CD1c-positive myeloid dendritic cell (primary cell): ENCODE results near the gene RASD1.

Source experiments
- DNase-seq: peaks from one replicate; pipeline ENCODE4 v3.0.0-alpha.2; 2016; ENCODE audit errors: extremely low spot score

The RASD1 gene

DNA sequence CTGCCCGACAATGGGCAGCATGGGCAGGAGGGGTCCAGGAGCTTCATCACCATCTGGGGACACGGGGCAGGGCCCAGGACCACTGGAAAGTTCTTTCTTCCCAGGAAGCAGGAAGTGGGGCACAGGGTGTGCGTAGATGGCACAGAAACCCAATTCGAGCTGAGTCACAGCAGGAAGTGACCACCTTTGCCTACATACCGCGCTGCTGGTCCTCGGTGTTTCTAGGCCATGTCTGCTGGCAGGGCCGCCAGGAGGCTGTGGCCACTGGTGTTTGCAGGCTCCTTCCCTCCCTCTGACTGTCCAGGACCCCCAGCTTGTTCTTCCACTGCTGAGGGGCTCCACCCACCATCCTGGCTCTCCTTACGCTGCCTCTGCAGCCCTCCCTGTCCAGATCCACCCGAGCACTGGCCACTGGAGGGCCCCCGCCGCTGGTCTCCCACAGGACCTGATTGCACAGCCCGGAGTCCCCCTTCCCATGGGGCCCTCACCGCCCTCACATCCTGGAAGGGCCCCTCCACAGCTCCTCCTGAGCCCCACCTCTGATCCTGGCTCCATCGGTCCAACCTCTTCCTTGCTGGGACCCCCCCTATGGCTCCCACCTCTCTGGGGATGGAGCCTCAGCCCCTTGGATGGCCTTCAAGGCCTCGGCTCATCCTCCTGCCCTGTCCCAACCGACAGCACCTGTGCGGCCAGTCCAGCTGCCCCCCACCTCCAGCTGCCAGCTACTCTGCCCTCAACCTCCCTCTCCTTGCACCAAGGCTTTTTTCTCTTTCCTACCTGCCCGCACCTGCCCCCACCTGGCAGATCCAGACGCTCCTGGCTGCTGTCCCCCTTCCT is 14.5 kb upstream of the RASD1 start:
- DNase-seq: peak; percentile 7

DNA sequence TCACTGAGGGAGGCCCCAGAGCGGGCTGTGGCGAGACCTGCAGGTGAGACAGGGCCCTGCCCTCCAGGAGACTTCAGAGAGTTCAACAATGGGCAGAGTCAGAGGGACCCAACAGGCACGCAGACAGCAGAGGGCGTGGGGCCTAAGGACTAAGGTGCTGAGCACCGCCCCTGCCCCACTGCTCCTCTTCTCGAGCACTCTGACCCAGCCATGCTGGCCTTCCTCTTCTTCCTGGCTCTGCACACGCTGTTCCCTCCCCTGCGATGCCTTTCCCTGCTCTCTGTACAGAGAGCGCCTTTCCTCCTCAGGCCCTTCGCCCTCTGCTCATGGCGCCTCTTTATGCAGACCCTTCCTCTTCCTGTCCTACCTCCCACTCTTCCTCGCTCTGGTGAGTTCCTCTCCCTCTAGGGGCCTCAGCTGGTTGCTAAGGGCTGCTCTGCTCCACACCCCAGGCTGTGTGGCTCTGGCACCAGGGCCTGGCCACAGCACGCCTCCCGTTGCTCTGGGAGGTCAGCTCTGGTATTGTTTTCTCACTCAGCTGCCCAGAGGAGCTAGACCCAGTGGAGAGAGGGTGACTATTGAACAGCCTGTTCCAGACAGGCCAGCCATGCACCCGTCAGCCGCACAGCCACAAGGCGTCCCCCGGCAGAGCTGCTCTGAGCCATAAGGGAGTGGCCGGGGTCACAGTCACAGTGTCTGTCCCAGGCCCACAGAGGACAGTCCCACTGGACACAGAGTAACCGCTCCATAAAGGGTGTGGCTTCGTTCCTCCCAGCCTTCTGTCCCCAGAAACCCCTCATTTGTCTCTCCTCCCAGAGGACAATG is 13.6 kb upstream of the RASD1 start:
- no peak for DNase-seq

DNA sequence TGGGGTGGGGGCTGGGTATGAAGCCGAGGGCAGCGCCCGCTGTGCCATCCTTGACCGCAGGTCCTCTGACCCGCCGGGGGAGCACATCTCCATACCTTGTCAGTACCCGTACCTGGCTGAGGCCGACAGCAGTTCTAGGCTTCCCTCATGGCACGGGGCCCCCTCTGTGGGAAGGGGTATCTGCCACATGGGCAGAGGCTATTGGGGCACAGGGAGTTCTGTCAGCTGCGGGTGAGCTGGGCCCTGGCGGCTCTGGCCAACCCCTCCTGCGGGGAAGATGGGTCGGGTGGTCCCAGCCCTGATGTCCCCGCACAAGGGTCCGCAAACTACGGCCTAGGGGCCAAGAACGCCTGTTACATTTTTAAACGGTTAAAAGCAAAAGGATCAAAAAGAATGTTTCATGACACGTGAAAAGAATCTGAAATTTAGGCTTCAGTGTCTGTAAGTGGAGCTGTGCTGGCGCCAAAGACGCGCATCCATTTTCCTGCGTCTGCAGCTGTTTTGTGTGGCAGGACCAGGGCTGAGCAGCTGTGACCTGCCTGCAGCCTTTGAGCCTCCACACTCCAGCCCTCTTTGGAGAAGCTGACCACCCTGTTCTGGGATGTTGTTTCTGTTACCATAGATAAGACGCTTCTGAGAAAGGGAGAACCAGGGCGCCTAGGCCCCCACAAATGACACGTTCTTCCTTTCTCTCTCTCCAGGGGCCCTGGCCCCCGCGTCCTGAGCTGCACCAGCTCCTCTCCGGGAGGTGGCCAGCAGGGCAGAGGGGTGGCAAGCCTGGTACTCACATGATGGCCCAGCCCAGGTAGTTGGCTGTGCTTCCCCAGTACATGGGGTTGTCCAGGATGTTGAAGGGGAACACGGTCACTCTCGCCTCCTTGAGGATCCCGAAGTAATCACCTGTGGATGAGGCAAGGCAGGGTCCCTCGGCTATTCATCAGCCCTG is 12.7 kb upstream of the RASD1 start:
- DNase-seq: no peak

DNA sequence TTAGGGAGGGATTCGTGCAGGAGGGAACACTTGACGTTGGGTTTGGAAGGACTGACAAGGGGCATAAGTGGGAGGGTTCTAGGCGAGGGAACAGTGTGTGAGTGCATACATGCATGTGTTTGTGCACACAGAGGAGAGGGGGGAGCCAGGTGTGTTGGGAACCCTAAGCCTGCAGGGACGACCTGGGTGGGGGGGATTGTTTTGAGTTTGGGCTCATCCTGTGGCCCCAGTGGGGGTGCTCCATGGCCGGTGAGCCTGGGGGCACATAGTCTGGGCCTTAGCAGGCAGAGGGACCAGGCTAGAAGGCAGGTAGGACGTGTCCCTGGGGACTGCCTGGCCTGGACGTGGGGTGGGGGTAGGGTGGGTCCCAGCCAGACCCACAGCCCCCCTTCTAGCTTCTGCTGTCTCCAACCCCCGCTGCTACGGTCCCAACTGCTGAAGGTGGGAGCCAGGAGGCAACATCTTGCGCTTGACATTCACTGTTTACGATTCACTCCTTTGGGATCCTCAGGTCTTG is 11.9 kb upstream of the RASD1 start:
- no peak for DNase-seq

DNA sequence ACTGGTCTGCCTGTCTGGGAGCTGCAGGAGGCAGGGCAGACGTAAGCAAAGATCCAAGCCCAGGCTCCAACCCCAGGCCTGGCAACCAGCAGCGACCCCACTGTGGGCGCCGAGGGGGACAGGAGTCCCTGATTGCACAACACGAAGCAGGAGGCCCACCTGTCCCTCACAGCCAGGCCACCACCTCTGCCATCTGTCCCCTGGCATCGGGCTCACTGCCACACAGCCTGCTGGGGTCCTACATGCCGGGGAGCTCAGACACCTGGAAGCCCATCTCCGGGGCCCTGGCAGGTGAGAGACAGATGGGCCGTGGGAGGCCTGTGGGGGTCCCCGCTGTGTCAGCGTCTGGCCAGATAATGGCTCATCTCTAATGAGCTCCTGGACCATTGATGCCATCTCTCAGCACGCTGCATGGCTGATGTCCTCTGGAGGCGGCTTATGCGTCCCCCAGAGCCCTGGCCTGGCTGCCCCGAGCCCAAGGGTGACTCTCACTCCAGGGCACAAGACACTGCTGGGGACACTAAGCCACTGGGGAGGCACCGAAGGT is 11.3 kb upstream of the RASD1 start:
- no peak for DNase-seq

DNA sequence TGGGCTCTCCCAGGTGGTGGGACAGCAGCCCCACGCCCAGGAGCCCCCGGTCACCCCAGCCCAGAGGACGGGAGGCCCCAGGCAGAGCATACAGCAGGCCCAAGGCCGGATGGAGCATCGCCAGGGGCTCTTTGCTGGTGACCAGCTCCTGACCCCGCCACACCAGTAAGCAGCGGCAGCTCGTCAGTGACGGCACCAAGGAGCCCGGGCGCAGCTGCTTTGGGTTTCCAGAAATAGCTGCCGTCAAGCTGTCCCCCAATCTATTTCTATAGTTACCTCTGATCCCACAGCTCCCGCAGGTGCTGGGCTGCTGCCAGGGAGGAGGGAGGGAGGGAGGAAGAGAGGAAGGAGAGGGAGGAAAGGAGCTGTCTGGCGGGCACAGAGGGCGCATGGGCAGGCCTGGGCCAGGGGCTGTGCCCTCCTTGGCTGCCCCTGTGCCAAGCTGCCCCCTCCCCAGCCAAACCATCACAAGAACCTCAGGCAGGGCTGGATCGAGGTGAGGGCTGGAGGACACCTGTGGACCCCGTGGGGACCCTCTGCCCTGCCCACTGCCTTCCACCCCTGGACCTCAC is 10.8 kb upstream of the RASD1 start:
- DNase-seq: no peak

DNA sequence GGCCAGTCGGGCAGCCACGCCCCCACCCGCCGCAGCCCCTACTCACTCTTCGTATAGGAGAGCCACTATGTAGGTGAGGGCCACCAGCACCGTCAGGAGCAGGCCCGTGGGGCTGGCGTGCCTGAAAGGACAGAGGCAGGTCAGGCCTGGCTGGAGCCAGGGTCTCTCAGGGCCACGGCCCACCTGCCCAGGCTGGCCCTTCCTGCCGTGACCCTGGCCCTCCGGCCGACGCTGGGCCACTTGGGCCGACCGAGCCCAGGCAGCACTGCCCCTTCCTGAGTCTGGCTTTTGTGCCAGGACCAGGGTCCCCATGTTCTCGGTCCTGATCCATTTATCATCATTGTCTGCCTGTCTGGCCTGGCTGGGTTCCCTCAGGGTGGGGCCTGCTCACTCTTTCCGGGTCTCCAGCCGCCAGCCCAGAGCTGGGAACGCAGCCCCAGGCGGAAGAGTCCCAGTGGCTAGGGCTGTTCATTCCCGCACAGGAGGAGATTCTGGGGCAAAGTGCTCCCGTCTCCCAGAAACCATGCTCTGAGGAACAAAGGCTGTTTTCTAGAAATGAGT is 10.1 kb upstream of the RASD1 start:
- no peak for DNase-seq

DNA sequence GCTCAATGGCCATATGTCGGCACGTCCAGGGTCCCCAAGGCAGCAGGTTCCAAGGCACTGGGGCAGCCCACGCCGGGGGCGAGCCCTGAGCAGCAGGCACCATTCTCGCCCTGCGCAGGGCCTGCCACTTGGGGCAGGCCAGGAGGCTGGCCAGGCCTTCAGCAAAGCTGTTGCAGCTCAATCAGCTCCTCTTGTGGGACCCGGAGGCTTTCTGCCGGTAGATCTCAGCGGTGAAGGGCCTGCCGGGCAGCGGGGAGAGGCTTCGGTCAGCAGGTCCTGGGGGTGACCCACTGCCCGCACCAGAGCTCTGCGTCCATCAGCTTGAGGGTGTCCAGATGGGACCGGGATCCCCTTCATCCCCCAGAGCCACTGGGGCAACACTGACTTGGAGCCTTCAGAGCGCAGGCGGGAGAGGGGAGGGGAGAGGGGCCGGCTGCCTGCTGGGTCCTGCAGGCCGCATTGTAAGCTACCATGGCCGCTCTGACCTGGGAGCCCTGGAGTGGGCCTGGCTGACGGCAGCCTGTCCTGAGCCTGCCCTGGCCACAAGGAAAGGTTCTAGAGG is 9.5 kb upstream of the RASD1 start:
- no peak for DNase-seq

DNA sequence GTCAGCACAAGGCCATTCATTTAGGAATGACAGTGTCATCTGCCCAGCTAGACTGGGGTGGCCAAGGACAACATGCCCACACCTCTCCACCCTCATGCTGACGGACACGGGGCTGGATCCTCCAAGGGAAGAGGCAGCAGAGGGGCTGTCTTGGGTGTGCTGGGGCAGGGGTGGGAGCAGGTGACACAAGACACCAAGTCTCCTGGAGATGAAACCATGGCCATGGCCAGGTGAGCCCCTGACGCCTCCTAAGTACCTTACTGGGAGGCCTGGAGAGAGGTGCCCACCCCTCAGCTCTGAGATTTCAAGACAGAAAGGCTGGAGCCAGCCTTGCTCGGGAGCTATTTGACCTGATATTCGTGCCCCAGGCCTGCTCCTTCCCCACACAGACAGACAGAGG is 9.0 kb upstream of the RASD1 start:
- DNase-seq: no peak

DNA sequence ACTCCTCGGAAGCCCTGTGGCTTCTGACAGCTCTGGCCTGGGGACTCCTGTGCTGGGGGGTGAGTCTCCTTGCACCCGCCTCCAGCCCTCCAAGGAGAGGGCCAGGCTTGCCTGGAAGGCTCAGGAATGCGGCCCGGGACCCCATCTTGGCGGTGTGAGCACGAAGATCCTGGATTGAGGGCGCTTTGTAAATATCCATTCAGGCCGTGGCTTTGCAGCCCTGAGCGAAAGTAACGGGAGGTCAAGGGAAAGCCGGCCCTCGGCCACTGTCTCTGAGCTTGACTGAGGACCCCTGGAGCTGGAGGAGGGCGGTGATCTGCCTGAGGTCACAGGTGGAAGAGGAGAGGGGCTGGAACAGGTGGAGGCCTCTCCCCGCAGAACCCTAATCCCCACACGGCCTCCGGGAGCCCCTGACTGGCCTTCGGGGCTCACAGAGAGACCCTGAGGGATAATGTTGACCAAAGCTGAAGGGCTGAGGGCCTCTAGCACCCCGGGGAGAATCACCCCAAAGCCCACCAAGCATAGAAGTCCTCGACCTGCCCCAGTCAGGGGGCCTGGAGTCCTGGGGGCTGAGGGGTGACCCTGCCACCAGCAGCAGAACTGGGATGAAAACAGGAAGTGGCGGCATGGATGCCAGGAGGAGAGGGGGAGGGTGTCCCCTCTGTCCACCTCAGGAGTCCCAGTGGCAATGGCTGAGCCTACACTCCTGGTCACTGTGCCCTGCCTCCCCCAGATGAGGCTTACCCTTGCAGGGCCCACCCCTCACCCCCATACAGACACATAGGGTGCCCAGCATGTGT is 8.3 kb upstream of the RASD1 start:
- DNase-seq: no peak

DNA sequence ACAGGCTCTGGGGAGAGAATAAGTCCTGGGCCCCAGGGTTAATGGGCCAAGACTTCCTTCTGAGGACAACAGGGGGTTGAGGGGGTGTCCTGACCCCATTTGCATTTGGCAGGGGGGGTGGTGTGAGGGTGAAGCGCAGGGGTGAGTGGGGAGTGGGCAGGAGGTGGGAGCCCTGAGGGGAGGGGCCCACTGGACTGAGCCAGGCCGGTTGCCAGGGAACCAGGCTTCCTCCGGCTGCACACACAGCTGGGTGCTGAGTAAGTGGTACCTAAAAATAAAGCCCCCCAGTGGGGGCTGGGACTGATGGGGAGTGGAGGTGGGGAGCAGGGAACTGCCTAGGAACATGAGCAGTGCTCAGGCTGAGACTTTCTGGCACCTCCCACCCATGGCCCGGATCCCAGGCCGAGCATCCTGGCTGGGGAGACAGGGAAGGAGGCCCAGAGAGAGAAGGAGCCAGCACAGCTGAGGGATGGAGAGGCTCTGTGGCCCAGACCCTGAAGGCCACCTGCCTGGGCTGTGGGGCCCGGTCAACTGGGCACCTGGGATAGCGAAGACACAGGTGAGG is 7.5 kb upstream of the RASD1 start:
- DNase-seq: no peak

DNA sequence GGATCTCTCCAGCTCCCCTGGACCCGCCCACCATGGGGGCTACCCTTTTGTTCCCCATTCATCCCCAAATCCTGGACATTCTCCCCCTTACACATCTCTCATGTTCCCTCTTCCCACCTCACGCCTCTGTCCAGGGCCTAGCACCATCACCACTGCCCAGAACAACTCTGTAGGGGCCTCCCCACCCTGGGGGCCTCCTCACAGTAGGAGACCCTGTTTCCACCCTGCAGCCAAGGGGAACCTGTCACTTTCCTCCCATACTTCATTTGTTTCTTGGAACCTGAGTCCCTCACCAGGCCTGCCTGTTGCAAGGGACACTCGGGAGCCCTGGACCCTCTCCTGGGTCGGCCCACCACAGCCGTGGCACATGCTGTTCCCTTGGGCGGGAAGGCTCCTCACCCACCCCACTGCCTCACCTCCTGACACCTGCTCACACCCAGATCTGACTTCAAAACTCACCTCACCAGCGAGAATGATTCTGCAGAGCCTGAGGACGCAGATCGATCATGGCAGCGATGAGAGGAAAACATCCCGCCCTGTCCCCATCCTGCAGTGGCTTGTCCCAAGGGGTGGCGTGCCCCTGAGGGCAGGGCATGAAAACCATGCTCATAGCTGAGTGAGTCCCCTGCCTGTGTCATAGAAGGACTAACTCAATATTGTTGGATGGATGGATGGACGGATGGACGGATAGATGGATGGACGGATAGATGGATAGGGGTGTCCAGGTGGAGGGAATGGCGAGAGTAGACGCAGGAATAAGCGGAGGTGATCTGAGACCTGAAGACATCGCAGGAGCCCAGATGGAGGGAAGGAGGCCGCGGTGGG is 6.8 kb upstream of the RASD1 start:
- DNase-seq: no peak

DNA sequence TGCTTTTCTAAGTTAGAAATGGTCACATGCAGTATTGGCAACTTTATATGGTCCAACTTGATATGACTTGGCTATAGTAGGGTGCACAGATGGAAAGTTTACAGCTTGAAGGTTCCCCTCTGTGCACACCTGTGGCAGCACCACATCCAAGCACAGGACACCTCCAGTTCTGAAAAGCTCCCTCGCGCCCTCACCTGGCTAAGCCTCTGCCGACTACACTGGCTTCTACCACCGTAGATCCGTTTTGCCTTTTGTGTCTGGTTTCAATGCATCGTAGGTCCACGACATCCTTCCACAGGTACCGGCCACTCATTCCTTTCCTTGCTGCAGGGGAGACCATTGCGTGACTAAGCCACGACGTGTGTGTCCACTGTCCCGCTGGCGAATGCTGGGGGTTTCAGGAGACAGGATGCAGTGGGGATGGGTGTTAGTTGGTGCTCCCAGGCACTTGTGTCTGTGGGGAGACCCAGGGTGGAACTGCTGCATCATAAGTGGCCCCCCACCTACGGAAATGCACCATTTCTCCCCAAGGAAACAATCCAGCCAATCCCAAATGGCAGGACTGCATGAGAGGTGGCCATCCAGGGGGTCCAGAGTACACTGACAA is 4.9 kb upstream of the RASD1 start:
- no peak for DNase-seq

DNA sequence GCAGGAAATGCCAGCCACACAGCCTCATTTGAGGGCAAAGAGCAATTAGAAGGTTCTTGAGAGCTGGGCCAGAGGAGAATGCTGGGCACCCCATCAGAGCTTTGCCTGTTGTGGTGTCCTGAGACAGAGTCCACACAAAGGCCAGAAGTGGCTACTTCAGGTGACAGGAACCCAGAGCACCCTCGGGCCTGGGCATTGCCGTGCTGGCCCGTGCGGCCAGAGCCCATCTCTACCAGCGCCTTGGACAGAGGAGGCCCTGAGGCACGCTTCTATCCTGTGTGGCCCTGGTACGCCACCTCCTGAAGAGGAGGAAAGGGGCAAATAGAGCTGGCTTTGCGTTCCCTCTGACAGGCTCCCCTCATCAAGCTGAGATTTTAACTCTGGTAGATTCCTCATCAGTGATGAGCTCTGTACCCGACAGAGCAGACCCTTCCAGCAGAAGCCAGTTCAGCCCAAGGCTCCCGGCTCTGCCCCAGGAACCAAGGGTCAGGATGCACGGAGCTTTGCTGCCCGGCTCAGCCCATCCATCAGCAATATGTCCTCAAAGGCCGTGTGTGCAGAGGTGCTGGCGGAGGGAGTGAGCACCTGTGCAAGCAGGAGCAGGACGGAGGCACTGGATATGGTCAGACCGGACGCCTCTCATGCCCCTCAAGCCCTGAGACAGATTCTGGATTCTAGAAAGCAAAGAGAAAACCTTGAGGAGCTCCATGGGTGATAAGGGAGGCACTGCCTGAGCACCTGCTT is 3.4 kb upstream of the RASD1 start:
- DNase-seq: no peak

DNA sequence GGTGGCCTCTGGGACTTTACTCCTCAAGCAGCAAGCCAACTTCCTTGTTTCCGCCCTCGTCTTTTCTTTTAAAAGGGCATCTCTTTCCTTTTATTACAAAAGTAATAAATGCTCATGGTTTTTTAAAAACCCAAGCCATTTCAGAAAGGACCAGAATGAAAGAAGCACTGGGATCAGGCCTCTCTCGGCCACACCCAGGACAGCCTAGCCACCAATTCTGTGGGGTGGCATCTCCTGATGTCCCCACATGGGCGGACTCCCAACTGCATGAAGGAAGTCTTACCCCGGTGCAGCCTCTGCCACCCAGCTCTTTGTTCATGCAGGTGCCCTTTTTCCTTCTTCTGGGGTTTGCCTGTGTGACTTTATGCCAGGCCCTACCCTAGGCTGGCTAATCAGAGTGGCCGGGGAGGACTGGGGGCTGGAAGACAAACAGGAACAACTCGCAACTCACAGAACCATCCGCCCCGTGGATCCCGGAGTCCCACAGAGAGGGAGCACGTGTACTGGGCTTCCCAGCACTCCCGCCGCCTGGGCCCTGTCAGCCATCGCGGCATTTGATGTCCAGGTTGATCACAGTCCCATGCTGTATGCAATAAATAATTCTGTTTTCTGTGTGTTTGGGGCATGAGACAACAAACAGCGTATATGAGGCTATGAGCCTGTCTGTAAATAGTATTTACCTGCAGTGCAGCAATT is 2.6 kb upstream of the RASD1 start:
- DNase-seq: no peak

DNA sequence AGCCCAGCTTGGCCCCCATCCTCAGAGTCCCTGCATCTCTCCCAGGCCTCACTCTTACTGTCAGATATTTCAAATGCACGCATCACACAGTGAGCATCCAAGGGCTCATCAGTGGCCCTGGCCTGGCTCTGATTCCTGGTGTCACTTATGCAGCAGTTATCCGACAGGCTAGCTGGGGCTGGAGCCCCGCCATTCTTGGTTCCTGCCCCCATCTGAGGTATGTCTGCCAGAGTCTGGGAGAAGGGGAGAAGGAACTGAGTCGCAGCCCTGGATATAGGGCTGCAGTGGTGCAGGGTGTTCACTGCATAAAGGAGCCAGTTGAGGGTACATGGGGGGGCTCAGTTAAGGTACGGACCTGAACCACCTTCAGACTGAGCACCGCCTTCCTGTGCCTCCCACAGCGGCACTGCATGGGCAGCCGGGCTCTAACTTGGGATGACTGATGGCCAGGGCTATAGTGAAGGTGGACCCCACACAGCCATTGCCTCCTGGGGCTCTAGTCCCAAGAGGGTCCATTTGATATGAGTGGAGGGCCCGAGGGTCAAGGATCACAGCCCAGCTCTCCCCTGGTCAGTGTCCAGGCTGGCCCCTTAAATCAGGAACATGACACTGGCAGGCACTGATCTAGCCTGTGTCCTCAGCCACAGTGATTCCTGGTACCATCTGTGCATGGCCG is 1.8 kb upstream of the RASD1 start:
- no peak for DNase-seq
